A549 (cell line): ENCODE results near the gene NUFIP2. TPM values are rescaled to one million over a fixed set of nuclear protein-coding genes. Genes with fewer than 3 reads are reported as not detected.
A peak's percentile ranks its signal among the peaks of the same experiment; 100 is the strongest.

ENCODE experiments used
- ATAC-seq, 2 experiments: fragments of 200-7000 bp in 1 of 2; fragments of >200 bp in 1 of 2; cut with Nextera tagmentation in 1 of 2; cut with Tn5 transposase in 1 of 2; 3 replicates each; pipeline versions ENCODE4 v1.8.0 to v1.9.1; 2018 to 2020; ENCODE audit warnings: mild to moderate bottlenecking in 1 of 2, moderate library complexity in 1 of 2
- CTCF ChIA-PET: fragments of 300-600 bp; sonication (Branson Sonifier 250); formaldehyde crosslinking; extraction: SDS; loops from one replicate; lab custom pipeline; 2021; ENCODE audit warnings: antibody characterized with exemption, inconsistent platforms; lab: Yijun Ruan, JAX
- POLR2A ChIA-PET: fragments of 350-600 bp; formaldehyde crosslinking; extraction: SDS; loops from one replicate; lab custom pipeline; 2021; ENCODE audit warnings: antibody characterized with exemption, inconsistent platforms; lab: Yijun Ruan, JAX
- DNase-seq, 2 experiments: peaks; one replicate each; pipeline versions ENCODE4 v3.0.0 to v3.0.0-alpha.2; 2011 to 2016; ENCODE audit warnings: low read depth in 1 of 2, low spot score in 1 of 2
- FAIRE-seq: peaks from 2 replicates; lab custom pipeline; 2011; peaks lifted over from hg19 to GRCh38; lab: Jason Lieb, UNC
- H3K27ac ChIP-seq, 2 experiments: fragments of >200 bp; sonication (Bioruptor Twin); formaldehyde crosslinking; 3 replicates each; pipeline ENCODE4 v1.5.1; 2016 to 2017
- H3K4me1 ChIP-seq: fragments of >200 bp; sonication (Bioruptor Twin); formaldehyde crosslinking; 3 replicates; pipeline ENCODE4 v1.6.1; 2016
- H3K4me2 ChIP-seq: fragments of >200 bp; sonication (Bioruptor Twin); formaldehyde crosslinking; 3 replicates; pipeline ENCODE4 v1.6.1; 2016
- H3K4me3 ChIP-seq: fragments of >200 bp; sonication (Bioruptor Twin); formaldehyde crosslinking; 3 replicates; pipeline ENCODE4 v1.5.1; 2016
- H3K9me3 ChIP-seq: fragments of >200 bp; sonication (Bioruptor Twin); formaldehyde crosslinking; 3 replicates; pipeline ENCODE4 v1.6.1; 2016
- BCL3 ChIP-seq: fragments of >200 bp; sonication (Bioruptor Twin); formaldehyde crosslinking; IDR thresholded peaks from 3 replicates; pipeline ENCODE4 v1.6.1; 2016
- BHLHE40 ChIP-seq: IDR thresholded peaks from 2 replicates; pipeline ENCODE4 v1.6.1; 2012; ENCODE audit warnings: low read depth, low read length, inconsistent platforms
- CBX2 ChIP-seq: fragments of 200-600 bp; sonication (generic); IDR thresholded peaks from 2 replicates; pipeline ENCODE4 v1.6.1; 2016; ENCODE audit warnings: low read depth, mild to moderate bottlenecking, borderline replicate concordance
- CEBPB ChIP-seq, 2 experiments: fragments of >200 bp in 1 of 2; sonication (Bioruptor Twin) in 1 of 2; formaldehyde crosslinking in 1 of 2; IDR thresholded peaks; 2 replicates each; pipeline ENCODE4 v1.6.1; 2012 to 2016
- CTCF ChIP-seq: fragments of >200 bp; sonication (Bioruptor Twin); formaldehyde crosslinking; IDR thresholded peaks from 3 replicates; pipeline ENCODE4 v1.5.1; 2016
- EHMT2 ChIP-seq: fragments of 200-600 bp; sonication (generic); IDR thresholded peaks from 2 replicates; pipeline ENCODE4 v1.6.1; 2016; ENCODE audit warnings: antibody characterized with exemption, low read depth, mild to moderate bottlenecking, moderate library complexity
- FOSB ChIP-seq: fragments of 250-450 bp; sonication (Bioruptor Pico); IDR thresholded peaks from 2 replicates; pipeline ENCODE4 v1.5.0; 2020; ENCODE audit warnings: mild to moderate bottlenecking, moderate library complexity
- FOSL2 ChIP-seq, 2 experiments: fragments of 450-650 bp in 1 of 2; fragments of >200 bp in 1 of 2; sonication (Bioruptor Twin) in 1 of 2; formaldehyde crosslinking; IDR thresholded peaks; 2 replicates each; pipeline versions ENCODE4 v1.5.0 to v1.6.1; 2016 to 2020; ENCODE audit warnings: mild to moderate bottlenecking in 1 of 2, moderate library complexity in 1 of 2
- HDAC2 ChIP-seq: fragments of 200-600 bp; sonication (generic); IDR thresholded peaks from 2 replicates; pipeline ENCODE4 v1.6.1; 2016
- JUNB ChIP-seq: fragments of >200 bp; sonication (Bioruptor Twin); formaldehyde crosslinking; IDR thresholded peaks from 2 replicates; pipeline ENCODE4 v1.6.1; 2016
- KDM1A ChIP-seq: fragments of 200-600 bp; sonication (generic); IDR thresholded peaks from 2 replicates; pipeline ENCODE4 v1.6.1; 2016; ENCODE audit warnings: low read depth, mild to moderate bottlenecking
- MAFK ChIP-seq: fragments of 450-650 bp; IDR thresholded peaks from 2 replicates; pipeline ENCODE4 v1.6.1; 2014; ENCODE audit not compliant: partially characterized antibody
- POLR2A ChIP-seq: IDR thresholded peaks from 2 replicates; pipeline ENCODE4 v1.6.1; 2012; ENCODE audit warnings: mild to moderate bottlenecking, low read length
- RAD21 ChIP-seq, 2 experiments: fragments of >200 bp in 1 of 2; sonication (Bioruptor Twin) in 1 of 2; formaldehyde crosslinking in 1 of 2; IDR thresholded peaks in 1 of 2; conservative IDR thresholded peaks in 1 of 2; 2 replicates in 1 of 2; 3 replicates in 1 of 2; pipeline ENCODE4 v1.6.1; 2012 to 2018; ENCODE audit warnings: inconsistent platforms in 1 of 2
- RCOR1 ChIP-seq: fragments of 150-350 bp; IDR thresholded peaks from 2 replicates; pipeline ENCODE4 v1.6.1; 2014; ENCODE audit warnings: antibody characterized with exemption, low read length, low read depth
- RNF2 ChIP-seq: fragments of 200-600 bp; sonication (generic); IDR thresholded peaks from 2 replicates; pipeline ENCODE4 v1.6.1; 2016; ENCODE audit warnings: low read depth, mild to moderate bottlenecking, antibody characterized with exemption, moderate library complexity, borderline replicate concordance
- SREBF2 ChIP-seq: fragments of 450-650 bp; IDR thresholded peaks from 2 replicates; pipeline ENCODE4 v1.6.1; 2014; ENCODE audit warnings: mild to moderate bottlenecking, moderate library complexity
- WGBS: methylation state at CpG from one replicate; pipeline ENCODE4 v1.1.6; 2017; ENCODE audit errors: missing lambda C conversion rate; 5-methylcytosine and 5-hydroxymethylcytosine counted together
- polyA plus RNA-seq, 4 experiments: library from polyadenylated mRNA; depleted of rRNA in 3 of 4; stranded (reverse); fragments of >200 nt; fragmentation: RNase III in 1 of 4; extraction: RNeasy Plus Mini Kit Qiagen cat#74134 plus additional on column Dnase treatment in 1 of 4; gene quantifications; 2 replicates in 3 of 4; 3 replicates in 1 of 4; pipeline ENCODE4 v1.2.3, GENCODE V29; 2011 to 2017
- TF ChIP-seq, protein P1 (sequence below): fragments of 200-600 bp; sonication (generic); IDR thresholded peaks from 2 replicates; pipeline ENCODE4 v1.6.1; 2016; ENCODE audit warnings: antibody characterized with exemption, mild to moderate bottlenecking, moderate library complexity

The NUFIP2 gene
- polyA plus RNA-seq, 2 of the 4 experiments (the other 2 are of a cell fraction): 29.4 to 33.1 TPM

DNA sequence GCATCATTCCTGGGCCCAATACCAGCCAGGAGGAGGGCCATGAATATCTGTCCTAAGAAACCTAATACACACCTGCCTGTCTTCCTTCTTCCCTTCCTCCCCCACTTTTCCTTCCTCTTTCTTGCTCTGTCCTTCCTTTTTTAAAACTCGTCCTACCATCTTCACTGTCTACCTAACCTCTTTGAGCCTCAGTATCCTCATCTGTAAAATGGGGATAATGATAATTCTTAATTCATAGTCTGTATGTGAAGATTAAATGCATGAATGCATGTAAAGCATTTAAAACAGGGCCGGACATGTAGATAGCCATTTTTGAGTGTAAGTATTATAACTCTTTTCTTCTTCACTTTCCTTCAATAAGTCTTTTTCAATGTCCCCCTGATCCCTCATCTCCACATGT, 46.7 kb downstream of the NUFIP2 start:
- ATAC-seq (no peak), FAIRE-seq (no peak), DNase-seq (no peak)
- POLR2A ChIA-PET: no interaction called here
- TF ChIP-seq BCL3 (no peak), CTCF (no peak), EHMT2 (no peak), RNF2 (no peak)
- TF ChIP-seq, protein P1, sequence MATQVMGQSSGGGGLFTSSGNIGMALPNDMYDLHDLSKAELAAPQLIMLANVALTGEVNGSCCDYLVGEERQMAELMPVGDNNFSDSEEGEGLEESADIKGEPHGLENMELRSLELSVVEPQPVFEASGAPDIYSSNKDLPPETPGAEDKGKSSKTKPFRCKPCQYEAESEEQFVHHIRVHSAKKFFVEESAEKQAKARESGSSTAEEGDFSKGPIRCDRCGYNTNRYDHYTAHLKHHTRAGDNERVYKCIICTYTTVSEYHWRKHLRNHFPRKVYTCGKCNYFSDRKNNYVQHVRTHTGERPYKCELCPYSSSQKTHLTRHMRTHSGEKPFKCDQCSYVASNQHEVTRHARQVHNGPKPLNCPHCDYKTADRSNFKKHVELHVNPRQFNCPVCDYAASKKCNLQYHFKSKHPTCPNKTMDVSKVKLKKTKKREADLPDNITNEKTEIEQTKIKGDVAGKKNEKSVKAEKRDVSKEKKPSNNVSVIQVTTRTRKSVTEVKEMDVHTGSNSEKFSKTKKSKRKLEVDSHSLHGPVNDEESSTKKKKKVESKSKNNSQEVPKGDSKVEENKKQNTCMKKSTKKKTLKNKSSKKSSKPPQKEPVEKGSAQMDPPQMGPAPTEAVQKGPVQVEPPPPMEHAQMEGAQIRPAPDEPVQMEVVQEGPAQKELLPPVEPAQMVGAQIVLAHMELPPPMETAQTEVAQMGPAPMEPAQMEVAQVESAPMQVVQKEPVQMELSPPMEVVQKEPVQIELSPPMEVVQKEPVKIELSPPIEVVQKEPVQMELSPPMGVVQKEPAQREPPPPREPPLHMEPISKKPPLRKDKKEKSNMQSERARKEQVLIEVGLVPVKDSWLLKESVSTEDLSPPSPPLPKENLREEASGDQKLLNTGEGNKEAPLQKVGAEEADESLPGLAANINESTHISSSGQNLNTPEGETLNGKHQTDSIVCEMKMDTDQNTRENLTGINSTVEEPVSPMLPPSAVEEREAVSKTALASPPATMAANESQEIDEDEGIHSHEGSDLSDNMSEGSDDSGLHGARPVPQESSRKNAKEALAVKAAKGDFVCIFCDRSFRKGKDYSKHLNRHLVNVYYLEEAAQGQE: no peak
- no peak overlapping the region for H3K4me2 ChIP-seq
- no peak overlapping the region for H3K4me3 ChIP-seq
- WGBS: 72% methylated on average over 2 of the region's 2 CpGs
- H3K9me3 ChIP-seq: no peaks in the 10 kb centered on the region
- H3K4me1 ChIP-seq: peaks cover 18% of the 10 kb centered on the region
- CTCF ChIA-PET: interaction anchor here (0.7 to 7.6 kb wide), 5 partner anchors 10 to 67 kb away, joined by 3 to 99 read pairs (median 11); partner anchors contain the start of gene MYO18A
- peak overlapping the region in 1 of 2 experiments; percentile 73; a peak in 1 of 6 replicates for H3K27ac ChIP-seq

- H3K4me3 ChIP-seq: no peak within 1 kb of the TSS
- H3K4me1 ChIP-seq: peaks cover 23% of the 10 kb centered on the region
- ChIA-PET CTCF (interaction anchor here (0.6 to 7.6 kb wide), 7 partner anchors 12 to 99 kb away, joined by 3 to 99 read pairs (median 4); partner anchors contain the start of gene MYO18A), POLR2A (no interaction called here)
- FAIRE-seq: no peak
- no peak for TF ChIP-seq BHLHE40
- no peak for TF ChIP-seq POLR2A
- no peak for TF ChIP-seq CTCF
- no peak for TF ChIP-seq SREBF2
- no peak for TF ChIP-seq CEBPB (IDR thresholded peaks at IDR 0.05)
- TF ChIP-seq MAFK: no peak
- TF ChIP-seq RNF2: no peak
- no peak for TF ChIP-seq FOSL2 (IDR thresholded peaks at IDR 0.05)
- TF ChIP-seq FOSL2 (CRISPR knock-in tag; IDR thresholded peaks at IDR 0.05): no peak
- TF ChIP-seq HDAC2: no peak
- no peak for TF ChIP-seq FOSB (CRISPR knock-in tag)
- TF ChIP-seq BCL3: no peak
- no peak for TF ChIP-seq RCOR1
- TF ChIP-seq JUNB: no peak
- no peak for TF ChIP-seq RAD21 (conservative IDR thresholded peaks at IDR 0.05 in 1 of 2, IDR thresholded peaks at IDR 0.05 in 1 of 2)
- TF ChIP-seq KDM1A: no peak
- no peak for TF ChIP-seq CBX2
- WGBS: 93% methylated on average over 1 of the region's 1 CpG
- H3K27ac ChIP-seq: peak within 1 kb of the TSS; percentile 12 to 73; a peak in 4 of 6 replicates
- no peak for DNase-seq
- H3K9me3 ChIP-seq: no peaks in the 10 kb centered on the region
- no peak within 1 kb of the TSS for H3K4me2 ChIP-seq
- ATAC-seq: peak; percentile 38 to 41; a peak in 4 of 6 replicates
Observed at GRCh38 chr17:29246628-29247027, 47.3 kb downstream of the NUFIP2 start, which contains the start of gene CRYBA1. CRYBA1 (plus strand) TSS chr17:29246859; CDS start chr17:29246864, 5 bp downstream.
